ENCODE results near the gene OCA2.

DNA sequence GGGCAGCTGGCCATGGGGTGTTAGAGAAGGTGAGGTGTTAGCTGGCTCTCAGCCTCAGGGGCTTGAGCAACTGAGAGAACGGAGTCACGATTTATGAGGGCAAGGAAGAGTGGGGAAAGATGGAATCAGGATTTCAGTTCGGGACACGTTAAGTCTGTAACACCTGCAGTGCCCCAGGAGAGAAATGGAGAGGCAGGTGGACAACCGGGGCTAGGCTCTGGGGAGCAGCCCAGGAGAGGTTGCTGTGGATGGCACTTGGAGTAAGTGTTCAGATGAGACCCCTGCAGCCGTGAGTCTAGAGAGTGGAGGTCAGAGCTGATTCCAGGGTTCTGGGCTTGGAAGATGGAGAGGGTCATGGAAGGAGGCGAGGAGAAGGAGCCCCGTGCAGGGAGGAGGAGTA, 237.9 kb downstream of the OCA2 start:
- TF ChIP-seq, protein P1, sequence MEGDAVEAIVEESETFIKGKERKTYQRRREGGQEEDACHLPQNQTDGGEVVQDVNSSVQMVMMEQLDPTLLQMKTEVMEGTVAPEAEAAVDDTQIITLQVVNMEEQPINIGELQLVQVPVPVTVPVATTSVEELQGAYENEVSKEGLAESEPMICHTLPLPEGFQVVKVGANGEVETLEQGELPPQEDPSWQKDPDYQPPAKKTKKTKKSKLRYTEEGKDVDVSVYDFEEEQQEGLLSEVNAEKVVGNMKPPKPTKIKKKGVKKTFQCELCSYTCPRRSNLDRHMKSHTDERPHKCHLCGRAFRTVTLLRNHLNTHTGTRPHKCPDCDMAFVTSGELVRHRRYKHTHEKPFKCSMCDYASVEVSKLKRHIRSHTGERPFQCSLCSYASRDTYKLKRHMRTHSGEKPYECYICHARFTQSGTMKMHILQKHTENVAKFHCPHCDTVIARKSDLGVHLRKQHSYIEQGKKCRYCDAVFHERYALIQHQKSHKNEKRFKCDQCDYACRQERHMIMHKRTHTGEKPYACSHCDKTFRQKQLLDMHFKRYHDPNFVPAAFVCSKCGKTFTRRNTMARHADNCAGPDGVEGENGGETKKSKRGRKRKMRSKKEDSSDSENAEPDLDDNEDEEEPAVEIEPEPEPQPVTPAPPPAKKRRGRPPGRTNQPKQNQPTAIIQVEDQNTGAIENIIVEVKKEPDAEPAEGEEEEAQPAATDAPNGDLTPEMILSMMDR (IDR thresholded peaks at IDR 0.05): no peak
- TF ChIP-seq POLR2A (IDR thresholded peaks at IDR 0.05): no peak
